HG02981 (cell line): Measurements from ENCODE around the gene CIB4.

Source experiments
- ATAC-seq: cut with Tn5 transposase; IDR thresholded peaks from one replicate; pipeline ENCODE4 v1.9.1; 2021; ENCODE audit warnings: mild to moderate bottlenecking, moderate library complexity; ENCODE audit not compliant: unreplicated experiment

CIB4 gene

GRCh38 chr2:26644188-26644835 lies 3.1 kb upstream of the CIB4 start:
- ATAC-seq, result no peak

GRCh38 chr2:26642429-26642828 lies 1.3 kb upstream of the CIB4 start:
- ATAC-seq, result no peak

- ATAC-seq, result no peak
These were observed 828 bp downstream of the CIB4 start for GRCh38 chr2:26640331-26640745.

DNA sequence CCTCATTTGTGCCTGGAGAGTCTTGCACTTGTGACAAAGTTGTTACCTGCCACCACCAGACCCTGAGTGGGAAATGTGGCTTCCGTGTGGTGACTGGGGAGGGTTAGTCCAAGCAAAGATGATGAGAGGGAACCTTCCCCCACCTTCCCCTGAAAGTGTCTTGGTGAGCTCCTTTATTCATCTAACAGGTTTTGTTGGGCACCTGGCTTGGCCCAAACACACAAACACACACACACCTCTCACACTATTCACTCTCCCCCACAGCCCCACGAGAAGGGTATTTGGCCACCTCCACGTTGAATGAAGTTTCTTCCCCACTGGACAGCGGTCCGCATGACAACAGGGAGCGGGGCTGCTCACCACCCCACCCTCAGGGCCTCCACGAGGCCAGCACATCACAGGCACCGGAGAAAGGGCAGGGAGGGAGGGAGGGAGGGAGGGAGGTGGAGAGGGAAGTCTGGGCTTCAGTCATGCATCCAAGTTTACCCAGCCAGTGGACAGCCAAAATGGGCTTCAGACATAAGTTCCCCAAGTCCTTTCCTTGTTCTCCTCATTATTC lies 1.4 kb downstream of the CIB4 start:
- ATAC-seq, result no peak

DNA sequence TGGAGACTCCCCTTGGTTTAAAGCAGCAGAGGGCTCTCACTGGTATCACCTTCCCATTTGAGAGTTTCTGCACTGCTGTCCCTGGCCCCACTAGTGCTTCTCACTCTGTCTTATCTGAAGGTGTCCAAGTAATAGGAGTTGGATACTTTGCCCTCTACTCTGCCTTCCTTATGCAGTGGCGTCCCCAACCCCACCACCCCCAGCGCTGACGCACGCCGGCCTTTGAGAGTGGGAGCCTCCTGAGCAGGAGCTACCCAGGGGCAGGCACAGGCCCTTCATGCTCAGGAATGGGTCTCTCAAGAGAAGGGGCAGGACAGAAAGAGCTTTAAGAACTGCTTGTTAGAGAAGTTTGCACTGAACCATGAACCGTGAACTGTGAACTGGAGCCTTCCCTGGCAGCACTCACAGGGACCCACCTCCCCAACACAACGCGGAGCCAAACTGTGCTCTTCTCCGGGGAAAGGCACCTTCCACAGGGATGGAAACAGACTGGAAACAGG lies 3.3 kb downstream of the CIB4 start:
- ATAC-seq, result no peak

DNA sequence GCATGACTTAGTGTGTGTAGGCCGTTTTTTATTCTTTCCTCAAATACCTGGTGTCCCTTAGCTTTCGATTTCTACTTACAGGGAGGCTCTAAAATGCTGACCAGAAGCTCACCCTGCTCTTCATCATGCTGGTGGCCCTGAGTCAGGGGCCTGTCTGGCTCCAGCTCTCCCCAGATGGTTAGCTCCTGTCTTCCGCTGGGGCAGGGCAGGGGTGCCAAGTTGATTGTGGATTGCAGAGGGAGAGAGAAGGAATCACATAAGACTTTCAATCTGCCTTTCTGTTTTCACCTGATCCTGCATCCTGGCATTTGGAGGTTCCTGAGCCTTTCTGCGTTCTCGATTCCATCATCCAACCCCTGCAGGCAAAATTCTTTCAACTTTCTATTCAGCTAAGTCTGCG lies 4.2 kb downstream of the CIB4 start:
- ATAC-seq, result no peak

DNA sequence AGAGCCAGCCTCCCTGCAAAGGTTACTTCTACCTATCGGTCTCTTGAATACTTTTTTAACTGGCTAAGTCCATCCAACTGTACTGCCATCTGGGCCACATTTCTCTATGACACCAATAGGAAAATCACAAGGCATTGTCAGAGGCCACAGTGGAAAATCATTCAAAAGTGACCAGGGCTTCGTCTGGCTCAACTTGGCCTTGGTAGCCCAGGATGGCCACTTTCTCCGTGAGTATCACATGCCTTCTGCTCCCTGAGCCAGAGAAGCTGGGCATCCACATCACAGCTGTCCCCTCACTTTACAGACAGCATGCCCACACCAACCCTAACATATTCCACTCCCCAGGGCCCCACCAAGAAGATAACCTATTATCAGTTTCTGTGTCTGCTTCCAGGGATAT lies 5.8 kb downstream of the CIB4 start:
- no peak for ATAC-seq

DNA sequence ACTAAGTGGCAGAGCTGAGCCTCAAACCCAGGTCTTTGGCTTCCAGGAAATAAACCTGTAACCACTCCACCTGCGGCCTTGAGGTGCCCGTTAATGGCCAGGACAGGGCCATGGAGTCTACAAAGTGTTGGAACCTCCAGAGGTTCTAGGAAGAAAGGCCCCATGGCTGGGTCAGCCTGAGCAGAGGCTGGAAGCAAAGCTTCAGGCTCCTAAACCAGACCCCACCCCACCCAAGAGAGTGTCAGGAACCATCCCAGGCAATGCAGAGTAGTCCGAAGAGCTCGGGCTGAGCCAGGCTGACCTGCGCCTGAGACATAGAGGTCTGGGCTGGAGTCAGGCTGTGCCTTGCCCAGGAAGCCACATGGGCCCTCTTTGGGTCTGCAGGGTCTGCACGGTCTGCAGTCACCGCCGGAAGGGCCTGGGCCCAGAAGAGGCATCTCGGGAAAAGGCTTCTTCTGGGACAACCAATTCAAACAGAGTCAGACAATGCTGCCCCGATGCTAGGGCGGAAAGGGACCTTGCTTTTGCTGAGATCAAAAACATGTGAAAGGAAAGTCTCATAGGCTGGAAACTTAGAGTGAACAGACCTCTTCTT lies 6.4 kb downstream of the CIB4 start:
- ATAC-seq, result no peak

GRCh38 chr2:26633993-26634595 lies 7.1 kb downstream of the CIB4 start:
- no peak for ATAC-seq

DNA sequence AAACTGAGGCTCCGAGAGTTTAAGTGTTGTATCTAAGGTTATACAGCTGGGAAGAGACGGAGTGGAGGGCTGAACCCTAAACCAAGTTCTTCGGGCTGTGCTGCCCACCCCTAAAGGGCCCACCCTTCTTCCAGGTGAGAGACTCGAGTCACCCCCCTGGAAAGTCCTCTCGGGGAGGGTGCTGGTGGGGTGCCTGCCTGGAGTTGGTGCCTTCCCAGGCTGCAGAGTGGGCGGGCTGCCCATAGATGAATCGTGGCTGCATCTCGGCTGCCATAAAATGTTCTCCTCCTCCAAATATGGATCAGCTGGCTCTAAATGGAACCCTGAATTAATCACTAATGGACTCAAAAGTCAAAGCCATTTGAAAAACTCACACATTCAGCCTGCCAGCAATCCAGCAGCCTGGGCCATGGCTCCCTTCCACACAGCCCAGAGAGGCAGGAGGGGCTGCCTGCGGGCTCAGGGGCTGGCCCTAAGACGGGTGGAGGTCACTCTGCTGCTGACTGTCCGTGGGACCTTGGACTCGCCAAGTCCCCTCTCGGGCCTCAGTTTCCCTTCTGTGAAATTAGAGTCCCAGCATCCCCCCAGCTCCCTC lies 7.7 kb downstream of the CIB4 start:
- ATAC-seq, result no peak

GRCh38 chr2:26632624-26633185 lies 8.5 kb downstream of the CIB4 start:
- no peak for ATAC-seq

DNA sequence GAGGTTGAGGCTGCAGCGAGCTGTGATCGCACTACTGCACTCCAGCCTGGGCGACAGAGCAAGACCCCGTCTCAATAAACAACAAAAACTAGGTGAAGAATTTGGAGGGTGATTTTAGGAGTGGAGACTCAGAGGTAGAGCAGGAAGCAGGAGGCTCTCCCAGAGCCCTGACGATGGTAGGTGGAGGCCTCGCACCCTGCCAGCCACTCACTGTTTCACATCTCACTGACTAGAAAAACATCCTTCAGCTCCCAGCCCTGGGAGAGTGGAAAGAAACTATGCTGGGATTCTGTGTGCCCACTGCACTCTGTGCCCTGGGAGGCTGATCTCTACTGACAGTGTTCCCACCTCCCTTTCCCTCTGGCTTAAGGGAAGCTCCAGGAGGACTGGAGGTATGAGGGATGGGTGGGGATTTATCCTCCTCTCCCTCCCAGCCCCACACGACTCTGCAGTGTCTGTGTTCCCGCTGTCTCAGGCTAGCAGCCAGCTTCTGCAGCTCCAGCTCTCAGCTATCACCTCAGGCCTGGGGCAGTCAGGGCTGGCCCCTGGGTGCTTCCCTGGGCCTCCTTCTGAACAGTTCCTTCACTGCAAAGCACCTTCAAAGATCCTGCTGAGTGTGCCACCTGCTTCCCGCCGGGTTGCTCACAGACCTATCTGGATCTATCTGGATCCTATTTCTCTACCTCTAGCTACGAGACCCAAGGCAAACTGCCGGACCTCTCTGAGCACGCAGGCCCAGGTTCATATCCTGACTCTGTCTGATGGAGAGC lies 9.6 kb downstream of the CIB4 start:
- no peak for ATAC-seq

- ATAC-seq, result no peak
These were observed 10.4 kb downstream of the CIB4 start for GRCh38 chr2:26630669-26631360.

- no peak for ATAC-seq
These were observed 10.9 kb downstream of the CIB4 start for GRCh38 chr2:26630235-26630634.

- no peak for ATAC-seq
These were observed 11.4 kb downstream of the CIB4 start for GRCh38 chr2:26629751-26630150.

GRCh38 chr2:26629346-26629630 lies 11.9 kb downstream of the CIB4 start:
- no peak for ATAC-seq

DNA sequence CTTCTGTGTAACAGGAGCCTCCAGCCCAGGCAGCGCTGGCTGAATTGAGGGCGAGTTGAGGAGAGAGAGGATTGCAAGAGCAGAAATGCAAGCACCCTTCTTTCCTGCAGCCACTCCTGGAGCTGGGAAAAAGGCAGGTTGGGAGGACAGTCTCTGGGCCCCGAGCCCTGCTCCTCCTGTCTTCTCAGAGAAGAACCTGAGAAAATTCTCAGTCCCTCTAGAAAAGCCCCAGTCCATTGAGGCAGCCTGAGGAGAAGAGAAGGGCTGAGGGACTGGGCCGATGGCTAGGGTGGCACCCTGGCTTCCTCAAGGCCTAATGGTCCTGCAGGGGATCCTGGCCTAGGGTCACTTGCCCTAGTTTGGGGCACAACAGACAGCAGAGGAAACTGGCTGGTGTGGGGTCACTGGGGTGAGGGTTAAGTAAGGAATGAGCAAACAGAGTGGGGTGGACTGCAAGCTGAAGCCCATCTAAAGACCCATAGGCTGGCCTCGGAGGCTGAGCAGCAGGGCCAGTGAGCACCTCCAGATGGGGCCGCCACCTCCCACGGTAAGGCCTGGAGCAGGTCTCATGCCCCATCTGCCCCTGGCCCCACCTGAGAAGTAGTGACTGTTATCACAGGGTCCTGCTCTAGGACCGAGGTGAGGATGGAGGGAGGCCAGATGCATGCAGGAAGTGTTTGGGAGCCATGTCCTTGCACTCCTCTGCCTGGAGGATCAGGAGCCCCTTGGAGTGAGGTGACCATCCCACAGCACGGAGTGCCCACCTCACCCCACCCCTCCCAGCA lies 12.4 kb downstream of the CIB4 start:
- no peak for ATAC-seq

- ATAC-seq, result no peak
These were observed 13.6 kb downstream of the CIB4 start for GRCh38 chr2:26627350-26628105.

- ATAC-seq, result no peak
These were observed 14.6 kb downstream of the CIB4 start for GRCh38 chr2:26626606-26627005.
